Right lobe of liver (tissue), 4 donors: Measurements from ENCODE around the gene MCM8.

Source experiments
- POLR2A ChIP-seq: fragments of 450-650 bp; IDR thresholded peaks from one replicate; pipeline ENCODE4 v1.6.1; 2017; ENCODE audit warnings: antibody characterized with exemption, mild to moderate bottlenecking
- TF ChIP-seq, protein P1 (sequence below), 4 donors: fragments of 200-600 bp in 3 of 4; fragments of 450-650 bp in 1 of 4; IDR thresholded peaks; one replicate each; pipeline versions ENCODE4 v1.5.1 to v1.8.0; 2016 to 2022; ENCODE audit warnings: antibody characterized with exemption in 4 of 4, mild to moderate bottlenecking in 2 of 4
- donor health status: DM: no; HTN: no; CAD: no.
- donor health status: DM: no; HTN: no; CAD: no.
- donor health status: DM: no; HTN: yes; CAD: no.

DNA sequence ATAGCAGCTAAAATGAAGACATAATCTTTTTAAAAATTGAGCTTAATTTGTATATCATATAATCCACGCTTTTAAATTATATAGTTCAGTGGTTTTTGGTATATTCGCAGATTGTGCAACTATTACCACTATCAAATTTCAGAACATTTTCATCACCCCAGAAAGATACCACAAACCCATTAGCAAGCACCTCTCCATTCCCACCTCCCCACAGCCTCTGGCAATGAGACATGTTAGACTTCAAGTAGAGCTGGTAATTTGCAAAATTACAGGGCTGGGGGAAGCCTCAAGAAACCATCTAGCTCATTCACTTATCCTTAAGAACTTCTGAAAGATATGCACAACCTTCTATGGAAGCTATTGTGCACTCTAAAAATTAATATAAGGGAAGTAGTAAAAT is 37.3 kb upstream of the MCM8 start:
- TF ChIP-seq, protein P1, sequence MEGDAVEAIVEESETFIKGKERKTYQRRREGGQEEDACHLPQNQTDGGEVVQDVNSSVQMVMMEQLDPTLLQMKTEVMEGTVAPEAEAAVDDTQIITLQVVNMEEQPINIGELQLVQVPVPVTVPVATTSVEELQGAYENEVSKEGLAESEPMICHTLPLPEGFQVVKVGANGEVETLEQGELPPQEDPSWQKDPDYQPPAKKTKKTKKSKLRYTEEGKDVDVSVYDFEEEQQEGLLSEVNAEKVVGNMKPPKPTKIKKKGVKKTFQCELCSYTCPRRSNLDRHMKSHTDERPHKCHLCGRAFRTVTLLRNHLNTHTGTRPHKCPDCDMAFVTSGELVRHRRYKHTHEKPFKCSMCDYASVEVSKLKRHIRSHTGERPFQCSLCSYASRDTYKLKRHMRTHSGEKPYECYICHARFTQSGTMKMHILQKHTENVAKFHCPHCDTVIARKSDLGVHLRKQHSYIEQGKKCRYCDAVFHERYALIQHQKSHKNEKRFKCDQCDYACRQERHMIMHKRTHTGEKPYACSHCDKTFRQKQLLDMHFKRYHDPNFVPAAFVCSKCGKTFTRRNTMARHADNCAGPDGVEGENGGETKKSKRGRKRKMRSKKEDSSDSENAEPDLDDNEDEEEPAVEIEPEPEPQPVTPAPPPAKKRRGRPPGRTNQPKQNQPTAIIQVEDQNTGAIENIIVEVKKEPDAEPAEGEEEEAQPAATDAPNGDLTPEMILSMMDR (IDR thresholded peaks at IDR 0.05): no peak
- no peak for TF ChIP-seq POLR2A
